AG08396 (cell line): ENCODE results near the gene CAPRIN1.
"Not testable (repeated sequence)": the region's sequence is repeated elsewhere in the genome, so short reads cannot be mapped to it uniquely, and the experiment has no call there.

Experiments
- DNase-seq: peaks from one replicate; pipeline ENCODE4 v3.0.0; 2012; ENCODE audit warnings: low spot score, mixed read lengths

Gene CAPRIN1

DNA sequence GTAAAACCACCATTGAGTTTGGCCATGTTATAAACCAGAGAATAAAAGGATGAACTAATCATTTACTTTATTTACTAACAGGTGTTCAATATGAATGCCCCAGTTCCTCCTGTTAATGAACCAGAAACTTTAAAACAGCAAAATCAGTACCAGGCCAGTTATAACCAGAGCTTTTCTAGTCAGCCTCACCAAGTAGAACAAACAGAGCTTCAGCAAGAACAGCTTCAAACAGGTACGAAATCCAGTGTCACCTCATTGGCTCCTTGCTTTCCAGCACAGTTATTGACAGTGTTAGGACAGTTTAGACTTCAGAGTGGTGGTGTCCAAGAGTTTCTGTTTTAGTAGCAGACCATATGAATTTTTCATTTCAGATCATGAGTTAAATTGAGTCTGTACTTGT, 40.3 kb downstream of the CAPRIN1 start:
- no peak for DNase-seq

DNA sequence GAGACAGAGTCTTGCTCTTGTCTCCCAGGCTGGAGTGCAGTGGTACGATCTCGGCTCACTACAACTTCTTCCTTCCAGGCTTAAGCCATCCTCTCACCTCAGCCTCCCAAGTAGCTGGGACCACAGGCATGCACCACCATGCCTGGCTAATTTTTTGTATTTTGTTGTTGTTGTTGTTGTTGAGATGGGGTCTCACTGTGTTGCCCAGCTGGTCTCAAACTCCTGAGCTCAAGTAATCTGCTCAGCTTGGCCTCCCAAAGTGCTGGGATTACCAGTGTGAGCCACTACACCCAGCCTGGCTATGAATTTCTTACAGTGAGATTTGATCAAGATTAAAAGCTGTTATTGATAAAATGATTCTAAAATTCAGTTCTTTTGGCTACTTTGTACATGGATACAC, 43.4 kb downstream of the CAPRIN1 start:
- DNase-seq: not testable (repeated sequence)

DNA sequence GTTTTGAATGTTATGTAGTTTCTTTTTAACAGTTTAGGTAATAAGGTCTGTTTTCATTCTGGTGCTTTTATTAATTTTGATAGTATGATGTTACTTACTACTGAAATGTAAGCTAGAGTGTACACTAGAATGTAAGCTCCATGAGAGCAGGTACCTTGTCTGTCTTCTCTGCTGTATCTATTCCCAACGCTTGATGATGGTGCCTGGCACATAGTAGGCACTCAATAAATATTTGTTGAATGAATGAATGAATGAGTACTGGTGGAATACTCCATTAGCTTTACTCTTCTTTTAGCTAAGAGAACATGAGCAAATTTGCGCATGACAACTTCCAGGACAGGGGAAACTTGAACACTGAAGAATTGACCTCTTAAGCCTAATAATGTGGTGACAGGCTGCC, 47.3 kb downstream of the CAPRIN1 start:
- no peak for DNase-seq

DNA sequence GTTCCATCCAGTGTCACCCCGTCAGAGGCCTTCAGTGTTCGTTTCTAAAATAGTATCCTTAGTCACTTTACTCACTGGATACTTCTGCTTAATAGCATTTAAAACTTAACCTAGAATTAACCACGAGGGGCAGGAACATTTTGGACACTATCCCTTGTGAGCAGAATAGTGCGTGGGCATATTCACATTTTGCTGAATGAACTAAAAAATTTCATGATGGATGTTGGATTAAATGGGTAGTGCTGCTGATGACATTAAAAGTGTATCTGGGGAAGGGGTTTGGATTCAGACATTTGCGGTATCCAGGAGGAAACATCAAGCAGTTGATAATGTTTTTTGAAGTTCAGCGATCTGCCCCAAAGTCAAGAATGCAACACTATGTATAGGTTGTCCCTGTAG, 53.1 kb downstream of the CAPRIN1 start:
- no peak for DNase-seq

DNA sequence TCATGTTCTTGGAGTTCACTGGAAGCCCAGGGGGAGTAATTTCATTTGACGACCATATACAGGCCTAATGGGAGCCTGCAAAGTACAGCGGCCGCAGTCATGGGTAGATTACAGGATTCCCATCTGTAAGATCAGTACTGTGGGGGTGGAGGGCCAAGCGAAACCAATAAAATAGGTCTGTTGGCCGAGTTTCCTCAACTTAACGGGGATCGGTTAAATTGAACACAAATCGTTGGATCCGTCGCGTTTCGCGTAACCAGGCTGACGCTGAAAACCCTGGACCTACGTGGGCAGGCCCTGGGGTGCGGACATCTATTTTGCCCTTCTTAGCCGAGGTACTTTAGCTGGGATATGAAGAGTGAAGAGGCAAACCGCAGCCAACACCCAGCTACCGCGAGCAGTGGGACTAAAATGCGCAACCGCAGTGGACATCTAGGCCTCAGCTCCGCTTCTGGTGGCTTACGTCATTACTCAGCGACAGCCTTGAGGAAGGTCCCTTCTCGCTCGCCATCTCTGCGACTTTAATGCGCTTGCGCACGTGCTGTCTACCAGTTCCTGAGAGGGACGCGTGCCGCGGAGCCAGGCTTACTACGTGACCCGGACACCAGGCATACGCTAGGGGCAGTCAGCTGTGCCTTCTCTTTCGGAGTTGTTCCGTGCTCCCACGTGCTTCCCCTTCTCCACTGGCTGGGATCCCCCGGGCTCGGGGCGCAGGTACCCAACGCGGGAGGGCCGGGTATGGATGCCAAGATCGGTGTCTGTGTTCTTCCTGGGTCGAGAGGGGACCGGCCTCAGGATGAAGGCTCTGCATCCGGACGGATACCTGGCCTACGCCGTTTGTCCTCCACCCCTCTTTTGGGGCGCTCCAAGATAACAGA, 53.8 kb downstream of the CAPRIN1 start, which contains the start of gene NAT10:
Gene NAT10 (plus strand): TSS at position 551 of the 878 bp plus-strand sequence. CDS start 2,597 bp downstream, outside the sequence.
- DNase-seq: peak; percentile 96

DNA sequence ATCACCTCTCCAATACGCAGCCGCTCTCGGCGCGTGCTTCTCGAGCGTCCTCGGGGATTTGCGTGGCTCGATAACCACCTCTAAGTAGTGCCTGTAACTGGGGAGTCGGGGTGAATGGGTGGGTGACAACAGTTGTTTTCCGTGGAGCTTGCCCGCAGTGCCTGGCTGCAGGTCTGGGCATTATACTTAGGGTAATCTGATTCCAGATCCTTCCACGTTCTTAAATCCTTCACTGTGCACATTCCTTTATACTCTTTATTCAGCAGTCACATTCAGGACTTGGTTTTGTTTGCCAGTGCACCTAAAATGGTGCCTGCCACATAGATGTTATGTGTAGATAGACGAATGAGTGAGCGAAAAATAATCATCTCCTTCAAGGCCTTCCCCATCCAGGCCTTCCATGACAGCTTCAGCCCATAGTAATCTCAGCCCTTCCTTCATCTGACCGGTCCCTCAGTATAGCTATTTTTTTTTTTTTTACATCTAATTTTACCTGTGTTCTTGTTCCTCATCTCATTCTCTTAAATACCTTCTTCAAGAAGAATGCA, 54.5 kb downstream of the CAPRIN1 start:
- peak; percentile 35 for DNase-seq

DNA sequence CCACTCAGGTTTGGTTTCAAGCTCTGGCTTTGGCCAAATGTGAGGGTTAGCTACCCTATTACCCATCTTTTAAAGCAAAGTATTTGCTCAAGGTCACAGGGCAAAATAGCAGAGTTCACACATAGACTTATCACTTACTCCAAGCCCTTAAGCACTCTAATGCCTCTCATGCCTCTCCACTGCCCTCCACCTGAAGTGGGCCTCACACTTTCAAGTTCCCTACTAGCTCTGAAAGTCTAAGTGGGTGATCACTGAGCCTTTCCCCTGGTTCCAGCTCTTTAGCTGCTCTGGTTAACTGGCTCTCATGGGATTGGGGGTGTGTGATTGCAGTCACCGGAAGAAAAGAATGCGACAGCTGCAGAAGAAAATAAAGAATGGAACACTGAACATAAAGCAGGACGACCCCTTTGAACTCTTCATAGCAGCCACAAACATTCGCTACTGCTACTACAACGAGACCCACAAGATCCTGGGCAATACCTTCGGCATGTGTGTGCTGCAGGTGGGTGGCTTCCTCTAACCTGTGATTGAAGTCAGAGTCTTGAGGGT, 60.3 kb downstream of the CAPRIN1 start:
- no peak for DNase-seq

DNA sequence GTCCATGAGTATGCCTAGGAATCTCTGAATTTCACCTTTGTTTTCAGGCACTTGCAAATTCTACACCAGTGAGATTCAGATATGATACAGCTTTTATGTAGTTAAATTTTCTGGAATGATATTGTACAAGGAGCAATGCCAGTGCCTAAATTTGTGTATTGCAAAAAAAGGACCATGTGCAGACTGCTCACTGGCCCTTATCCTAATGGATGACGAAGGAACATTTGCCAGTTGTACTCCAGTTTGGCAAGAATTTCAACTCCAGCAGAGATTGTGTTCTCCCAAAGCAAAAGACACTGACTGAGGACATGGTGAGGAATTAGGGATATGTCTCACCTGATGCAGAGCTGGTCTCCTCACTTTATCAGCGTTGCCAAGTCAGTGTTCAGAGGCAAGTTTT, 62.5 kb downstream of the CAPRIN1 start:
- DNase-seq: no peak

DNA sequence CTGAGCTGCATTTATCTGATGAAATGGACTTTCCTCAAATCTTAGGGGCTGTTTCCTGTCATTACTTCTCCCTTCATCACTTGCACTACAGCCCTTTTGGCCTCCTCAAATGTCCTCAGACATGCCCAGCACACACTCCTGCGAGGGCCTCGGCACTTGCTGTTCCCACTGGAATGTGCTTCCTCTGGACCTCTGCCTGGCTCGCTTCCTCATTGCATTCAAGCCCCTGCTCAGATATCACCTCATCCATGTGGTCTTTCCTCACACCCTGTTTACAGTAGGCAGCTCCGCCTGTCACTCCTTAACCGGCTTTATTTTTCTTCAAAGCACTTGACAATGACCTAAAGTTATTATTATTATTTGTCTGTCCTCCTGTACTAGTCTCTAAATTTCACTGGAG, 62.9 kb downstream of the CAPRIN1 start:
- DNase-seq: no peak

DNA sequence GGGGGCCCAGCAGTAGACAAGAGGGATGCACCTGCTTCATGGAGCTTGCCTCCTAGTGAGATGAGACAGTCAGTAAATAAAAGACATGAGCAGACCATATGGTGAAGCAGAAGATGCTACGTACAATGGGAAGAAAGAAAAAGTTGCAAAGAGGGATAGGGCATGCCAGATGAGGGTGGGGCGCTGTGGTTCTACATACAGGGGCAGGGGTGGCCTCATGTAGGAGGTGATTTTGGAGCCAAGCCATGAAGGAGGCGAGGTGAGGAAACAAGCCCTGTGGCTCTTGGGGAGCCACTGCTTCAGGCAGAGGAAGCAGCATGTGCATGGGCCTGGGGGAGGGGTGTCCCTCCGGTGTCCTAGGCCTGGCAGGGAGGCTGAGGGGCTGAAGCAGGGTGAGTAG, 69.1 kb downstream of the CAPRIN1 start:
- no peak for DNase-seq

DNA sequence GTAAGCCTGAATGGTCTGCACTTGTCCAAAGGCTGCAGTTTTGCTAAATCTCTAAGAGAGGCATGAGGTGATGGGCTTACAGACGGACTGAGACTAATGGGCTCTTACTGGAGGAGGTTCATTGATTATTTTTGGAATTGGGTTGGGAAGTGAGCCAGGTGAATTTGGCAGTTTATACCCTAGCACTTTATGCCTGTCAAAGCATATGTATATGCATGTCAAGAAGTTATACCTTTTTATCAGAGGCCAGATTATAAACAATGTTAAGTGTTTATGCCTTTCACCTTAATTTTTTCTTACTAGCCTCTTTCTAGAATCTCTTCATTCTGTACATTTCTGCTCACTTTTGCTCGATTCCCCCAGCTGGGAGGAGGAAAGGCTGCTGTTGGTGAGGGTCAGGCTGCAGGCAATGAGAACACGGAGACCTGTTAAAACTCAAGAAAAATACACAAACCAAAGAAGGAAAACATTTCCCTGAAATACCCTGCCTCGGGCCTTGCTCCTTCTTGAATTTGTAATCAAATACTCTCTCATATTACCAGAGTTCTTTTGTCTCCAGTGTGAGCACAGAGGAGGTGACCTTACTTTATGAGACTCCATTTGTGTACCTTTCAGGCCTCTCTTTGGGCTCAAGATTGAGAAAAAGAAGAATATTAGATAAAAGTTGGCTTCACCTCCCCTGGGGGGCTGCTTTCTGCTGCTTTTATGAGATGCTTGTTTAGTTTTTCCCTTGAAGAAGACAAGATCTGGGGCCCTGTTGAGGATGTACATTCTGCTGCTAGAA, 73.5 kb downstream of the CAPRIN1 start:
- DNase-seq: no peak

DNA sequence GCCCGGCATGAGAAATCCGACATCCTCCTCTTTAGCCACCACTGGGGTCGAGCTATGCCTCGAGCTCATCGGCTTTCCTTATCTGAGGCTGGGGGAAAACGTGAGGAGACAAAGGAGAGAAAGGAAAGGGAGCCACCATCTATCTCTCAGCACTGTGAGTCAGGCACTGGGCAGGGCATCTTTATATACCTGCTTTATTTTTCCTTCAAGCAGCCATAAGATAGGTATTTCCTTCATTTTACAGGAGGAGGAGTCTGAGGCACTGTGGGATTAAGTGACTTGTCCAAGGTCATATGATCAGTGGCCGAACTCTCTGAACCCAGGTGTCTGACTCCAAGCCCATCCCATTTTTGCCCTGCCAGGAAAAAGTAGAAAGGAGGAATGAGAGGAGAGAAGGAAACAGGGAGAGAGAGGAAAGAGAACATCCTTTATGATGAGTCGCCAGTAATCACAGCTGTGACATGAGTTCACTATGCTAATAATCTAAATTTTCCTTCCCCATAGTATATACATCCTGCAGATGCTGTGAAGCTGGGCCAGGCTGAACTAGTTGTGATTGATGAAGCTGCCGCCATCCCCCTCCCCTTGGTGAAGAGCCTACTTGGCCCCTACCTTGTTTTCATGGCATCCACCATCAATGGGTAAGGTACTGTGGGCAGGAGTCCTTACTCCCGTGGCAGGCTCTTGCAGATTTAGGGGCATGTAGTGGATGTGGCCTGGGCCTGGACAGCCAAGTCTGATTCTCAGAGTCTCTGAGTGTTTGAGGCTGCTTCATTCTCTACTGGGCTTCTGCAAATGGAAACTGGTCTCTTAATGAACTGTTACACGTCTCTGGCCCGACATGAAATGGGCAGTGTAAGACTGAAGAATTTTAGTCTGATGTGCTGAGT, 75.7 kb downstream of the CAPRIN1 start:
- no peak for DNase-seq

DNA sequence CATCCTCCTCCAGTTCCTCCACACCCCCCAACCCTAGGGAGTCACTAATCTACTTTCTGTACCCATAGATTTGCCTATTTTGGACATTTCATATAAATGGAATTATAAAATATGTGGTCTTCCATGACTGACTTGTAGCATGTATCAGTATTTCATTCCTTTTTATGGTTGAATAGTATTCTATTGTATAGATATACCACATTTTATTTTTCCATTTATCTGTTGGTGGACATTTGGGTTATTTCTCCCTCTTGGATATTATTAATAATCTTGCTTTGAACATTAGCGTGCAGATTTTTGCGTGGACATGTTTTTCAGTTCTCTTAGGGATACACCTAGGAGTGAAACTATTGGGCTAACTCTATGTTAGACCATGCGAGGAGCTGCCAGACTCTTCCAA, 77.3 kb downstream of the CAPRIN1 start:
- DNase-seq: no peak

DNA sequence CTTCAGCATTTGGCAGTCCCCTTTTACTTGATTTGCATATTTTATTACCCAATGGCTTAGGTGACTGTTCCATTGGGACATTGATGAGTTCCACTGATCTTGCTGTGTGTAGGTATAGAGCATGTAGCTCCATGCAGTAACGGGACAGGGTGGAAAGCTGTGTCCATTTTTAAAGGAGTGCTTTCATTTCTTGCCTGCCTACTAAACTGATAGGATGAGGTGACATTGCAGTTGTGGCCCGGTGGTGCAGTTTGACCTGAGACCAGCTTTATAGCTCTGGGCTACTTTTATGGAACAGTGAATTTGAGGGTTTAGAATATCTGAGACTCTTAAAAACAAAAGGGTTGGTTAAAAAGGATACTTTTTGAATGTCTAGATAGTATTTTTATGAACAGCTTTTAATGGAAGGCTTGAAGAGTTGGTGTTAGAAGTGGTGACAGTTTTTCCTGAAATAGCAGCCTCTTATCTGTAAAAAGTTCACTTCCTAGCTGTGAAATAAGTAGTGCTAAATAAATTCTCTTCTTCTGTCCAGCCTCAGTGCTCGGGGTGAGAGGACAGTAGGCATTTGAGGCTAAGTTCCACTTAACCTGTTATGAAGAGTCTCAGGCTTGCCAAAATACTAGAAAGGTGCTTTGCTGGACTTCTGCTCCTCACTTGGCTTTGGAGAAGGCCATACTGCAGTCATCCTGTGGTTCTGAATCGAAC, 80.9 kb downstream of the CAPRIN1 start:
- no peak for DNase-seq

DNA sequence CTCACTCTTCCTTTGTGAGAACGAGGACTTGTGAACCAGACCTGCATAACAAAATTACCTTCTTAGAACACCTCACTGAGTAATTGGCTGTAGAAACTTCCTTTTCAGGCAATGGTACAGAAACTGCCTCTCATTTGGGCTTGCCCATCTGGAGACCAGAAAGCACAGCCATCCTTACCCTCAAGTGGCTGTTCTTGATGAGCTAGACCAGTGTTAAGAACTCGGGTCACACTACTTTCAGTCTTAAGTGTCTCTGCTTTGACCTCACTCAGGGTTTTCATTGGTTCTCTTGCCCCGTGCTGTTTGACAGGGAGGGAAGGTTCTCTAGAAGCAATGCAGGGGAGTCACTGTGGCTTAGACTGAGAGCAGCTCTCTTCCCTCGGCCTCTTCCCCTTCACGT, 83.2 kb downstream of the CAPRIN1 start:
- no peak for DNase-seq

DNA sequence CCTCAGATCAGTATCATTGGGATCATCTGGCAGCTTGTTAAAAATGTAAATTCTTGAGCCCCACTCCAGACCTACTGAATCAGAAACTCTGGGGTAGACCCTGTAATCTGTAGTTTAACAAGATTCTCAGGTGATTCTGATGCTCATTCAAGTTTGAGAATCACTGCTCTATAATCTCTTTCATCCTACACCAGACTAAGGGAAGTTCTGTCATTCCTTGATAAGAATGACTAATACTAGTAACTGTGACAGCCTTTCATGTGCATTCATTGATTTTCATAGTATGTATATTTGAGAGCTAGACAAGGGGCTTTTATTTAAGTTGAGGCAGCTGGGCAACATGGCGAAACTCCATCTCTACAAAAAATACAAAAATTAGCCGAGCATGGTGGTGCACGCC, 83.9 kb downstream of the CAPRIN1 start:
- DNase-seq: no peak

DNA sequence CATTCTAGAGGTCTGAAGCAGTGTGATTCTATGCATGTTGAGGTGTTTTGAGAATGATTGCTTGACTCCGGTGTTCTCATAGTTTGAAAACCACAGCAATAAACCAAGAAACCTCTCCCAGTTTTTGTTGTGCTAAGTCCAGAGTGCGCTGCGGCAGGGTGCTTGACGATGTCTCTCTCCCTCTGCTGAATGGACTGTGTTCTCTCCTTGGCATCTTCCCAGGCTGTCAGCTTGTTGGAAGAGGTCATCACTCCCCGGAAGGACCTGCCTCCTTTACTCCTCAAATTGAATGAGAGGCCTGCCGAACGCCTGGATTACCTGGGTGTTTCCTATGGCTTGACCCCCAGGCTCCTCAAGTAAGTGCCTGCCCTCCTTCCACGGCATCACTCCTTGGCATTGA, 84.9 kb downstream of the CAPRIN1 start:
- DNase-seq: no peak

DNA sequence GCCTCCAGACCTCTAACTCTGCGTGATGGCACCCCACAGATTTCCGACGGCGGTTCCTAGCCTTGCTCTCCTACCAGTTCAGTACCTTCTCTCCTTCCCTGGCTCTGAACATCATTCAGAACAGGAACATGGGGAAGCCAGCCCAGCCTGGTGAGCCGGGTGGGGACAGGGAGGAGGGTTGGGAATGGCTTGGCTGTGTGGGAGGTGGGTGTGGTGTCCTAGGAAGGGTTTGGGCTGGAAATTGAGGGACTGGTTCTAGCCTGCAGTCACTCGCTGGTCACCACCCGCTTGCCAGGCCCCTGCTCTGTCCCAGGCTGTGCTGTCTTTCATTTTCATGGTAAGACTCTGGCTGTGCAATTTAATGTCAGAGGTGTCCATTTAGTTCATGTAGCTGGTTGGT, 87.8 kb downstream of the CAPRIN1 start:
- DNase-seq: no peak

DNA sequence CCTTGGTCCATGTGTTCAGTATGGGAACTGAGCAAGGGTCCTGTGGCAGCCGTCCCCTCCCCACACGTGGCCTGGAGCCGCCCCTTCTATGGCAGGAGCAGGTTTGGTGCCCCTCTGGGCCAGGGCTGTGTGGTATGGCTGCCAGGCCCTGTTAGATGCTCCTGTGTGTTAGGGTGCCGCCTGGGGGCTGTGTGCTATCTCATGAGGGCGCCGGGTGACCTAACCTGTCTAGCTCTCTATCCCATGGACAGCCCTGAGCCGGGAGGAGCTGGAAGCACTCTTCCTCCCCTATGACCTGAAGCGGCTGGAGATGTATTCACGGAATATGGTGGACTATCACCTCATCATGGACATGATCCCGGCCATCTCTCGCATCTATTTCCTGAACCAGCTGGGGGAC, 88.6 kb downstream of the CAPRIN1 start:
- no peak for DNase-seq

DNA sequence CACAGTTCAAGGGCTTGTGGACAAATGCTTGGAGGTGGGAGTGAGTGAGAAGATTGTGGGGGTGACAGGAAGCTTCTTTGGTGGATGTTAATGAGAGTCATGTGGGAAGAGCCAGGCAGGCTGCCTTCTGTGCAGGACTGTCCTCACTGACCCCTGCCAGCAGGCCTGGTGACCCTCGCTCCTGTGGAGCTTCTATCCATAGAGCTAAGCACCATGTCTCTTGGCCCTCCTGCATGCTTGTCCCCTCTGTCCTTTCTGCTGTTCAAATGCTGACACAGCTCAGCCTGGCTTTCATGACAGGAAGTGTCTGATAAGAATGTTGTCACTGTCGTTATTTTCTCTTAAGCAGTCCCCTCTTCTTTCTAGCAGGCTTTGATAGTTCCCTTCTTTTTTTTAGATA, 91.5 kb downstream of the CAPRIN1 start:
- DNase-seq: no peak

DNA sequence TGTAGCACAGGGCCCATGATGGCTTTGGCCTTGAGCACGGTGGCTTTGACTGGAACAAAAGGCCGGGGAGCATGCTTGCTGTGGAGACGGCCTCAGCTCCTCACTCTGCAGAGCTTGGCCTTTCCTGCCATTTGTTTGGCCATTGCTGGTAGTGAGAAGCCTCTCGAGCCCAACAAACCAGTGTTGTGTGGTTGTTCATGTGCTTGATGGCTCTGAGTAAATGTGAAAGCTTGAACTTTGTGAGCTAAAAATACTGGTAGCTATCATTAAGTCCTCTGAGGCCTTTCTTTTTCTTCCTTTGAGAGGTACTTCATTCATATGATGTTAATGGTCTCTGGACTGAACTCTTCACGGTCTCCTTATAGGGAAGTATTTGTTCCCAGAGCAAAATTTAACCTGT, 93.5 kb downstream of the CAPRIN1 start:
- DNase-seq: no peak
